Measurements from ENCODE around the gene FAM98B. TPM values are rescaled to one million over a fixed set of nuclear protein-coding genes. Genes with fewer than 3 reads are reported as not detected.

The FAM98B gene
- total and polyA plus RNA-seq, 2 donors, result 6.3 to 15.4 TPM

GRCh38 chr15:38454696-38455090, 766 bp downstream of the FAM98B start:
- under 1% methylated on average over 12 of the region's 12 CpGs for WGBS
- Histone ChIP-seq H3K4me1 (ENCODE audit: control insufficient read depth in 2 of 2, insufficient read depth in 2 of 2, low read length in 2 of 2) (peaks cover 6 to 7% of the 10 kb centered on the region in 2 donors), H3K27me3 (ENCODE audit: control insufficient read depth in 2 of 2, insufficient read depth in 1 of 2, low read length in 1 of 2) (no peaks in the 10 kb centered on the region), H3K27ac (ENCODE audit: low read depth in 1 of 2, low read length in 1 of 2) (peak overlapping the region; percentile 80 to 87), H3K9me3 (ENCODE audit: control insufficient read depth in 2 of 2, insufficient read depth in 1 of 2, low read length in 1 of 2) (no peaks in the 10 kb centered on the region), H3K36me3 (ENCODE audit: control insufficient read depth in 2 of 2, insufficient read depth in 2 of 2, low read length in 1 of 2) (peaks cover 3 to 8% of the 10 kb centered on the region in 2 donors), H3K4me3 (ENCODE audit: low read length in 2 of 2) (peak overlapping the region; percentile 93 to 98)
- DNase-seq (ENCODE audit: low read depth in 6 of 9, low spot score in 9 of 9), result peak in 1 of 9 donors; percentile 19

- peak overlapping the region in 1 of 2 donors; percentile 18 for H3K27ac ChIP-seq (ENCODE audit: low read depth in 1 of 2, low read length in 1 of 2)
- 15% methylated on average over 4 of the region's 4 CpGs for WGBS
- H3K27me3 ChIP-seq (ENCODE audit: control insufficient read depth in 2 of 2, insufficient read depth in 1 of 2, low read length in 1 of 2), result no peaks in the 10 kb centered on the region
- H3K4me1 ChIP-seq (ENCODE audit: control insufficient read depth in 2 of 2, insufficient read depth in 2 of 2, low read length in 2 of 2), result peaks cover 6 to 7% of the 10 kb centered on the region in 2 donors
- H3K4me3 ChIP-seq (ENCODE audit: low read length in 2 of 2), result peak overlapping the region; percentile 93 to 98
- peaks cover 3 to 8% of the 10 kb centered on the region in 2 donors for H3K36me3 ChIP-seq (ENCODE audit: control insufficient read depth in 2 of 2, insufficient read depth in 2 of 2, low read length in 1 of 2)
- no peaks in the 10 kb centered on the region for H3K9me3 ChIP-seq (ENCODE audit: control insufficient read depth in 2 of 2, insufficient read depth in 1 of 2, low read length in 1 of 2)
- DNase-seq (ENCODE audit: low read depth in 6 of 9, low spot score in 9 of 9), result peak in 4 of 9 donors; percentile 3 to 20 (median 12)
Measured at GRCh38 chr15:38455092-38455491, 1.2 kb downstream of the FAM98B start.

- Histone ChIP-seq H3K27ac (ENCODE audit: low read depth in 1 of 2, low read length in 1 of 2) (no peak overlapping the region), H3K4me3 (ENCODE audit: low read length in 2 of 2) (no peak overlapping the region), H3K27me3 (ENCODE audit: control insufficient read depth in 2 of 2, insufficient read depth in 1 of 2, low read length in 1 of 2) (no peaks in the 10 kb centered on the region), H3K9me3 (ENCODE audit: control insufficient read depth in 2 of 2, insufficient read depth in 1 of 2, low read length in 1 of 2) (no peaks in the 10 kb centered on the region), H3K4me1 (ENCODE audit: control insufficient read depth in 2 of 2, insufficient read depth in 2 of 2, low read length in 2 of 2) (peaks cover 6 to 7% of the 10 kb centered on the region in 2 donors), H3K36me3 (ENCODE audit: control insufficient read depth in 2 of 2, insufficient read depth in 2 of 2, low read length in 1 of 2) (peaks cover 3 to 8% of the 10 kb centered on the region in 2 donors)
- whole genome bisulfite sequencing, result 98% methylated on average over 5 of the region's 5 CpGs
- DNase-seq (ENCODE audit: low read depth in 6 of 9, low spot score in 9 of 9), result no peak
Measured at GRCh38 chr15:38458646-38459045, 4.7 kb downstream of the FAM98B start.

- peaks cover 6 to 7% of the 10 kb centered on the region in 2 donors for H3K4me1 ChIP-seq (ENCODE audit: control insufficient read depth in 2 of 2, insufficient read depth in 2 of 2, low read length in 2 of 2)
- H3K27ac ChIP-seq (ENCODE audit: low read depth in 1 of 2, low read length in 1 of 2), result no peak overlapping the region
- WGBS, result 90% methylated on average over 6 of the region's 6 CpGs
- H3K4me3 ChIP-seq (ENCODE audit: low read length in 2 of 2), result no peak overlapping the region
- no peaks in the 10 kb centered on the region for H3K9me3 ChIP-seq (ENCODE audit: control insufficient read depth in 2 of 2, insufficient read depth in 1 of 2, low read length in 1 of 2)
- DNase-seq (ENCODE audit: low read depth in 6 of 9, low spot score in 9 of 9), result no peak
- H3K36me3 ChIP-seq (ENCODE audit: control insufficient read depth in 2 of 2, insufficient read depth in 2 of 2, low read length in 1 of 2), result peaks cover 3 to 8% of the 10 kb centered on the region in 2 donors
- H3K27me3 ChIP-seq (ENCODE audit: control insufficient read depth in 2 of 2, insufficient read depth in 1 of 2, low read length in 1 of 2), result no peaks in the 10 kb centered on the region
Measured at GRCh38 chr15:38459480-38459879, 5.6 kb downstream of the FAM98B start.

GRCh38 chr15:38460543-38460942, 6.6 kb downstream of the FAM98B start:
- no peak for DNase-seq (ENCODE audit: low read depth in 6 of 9, low spot score in 9 of 9)
- Histone ChIP-seq H3K4me1 (ENCODE audit: control insufficient read depth in 2 of 2, insufficient read depth in 2 of 2, low read length in 2 of 2) (no peaks in the 10 kb centered on the region), H3K27me3 (ENCODE audit: control insufficient read depth in 2 of 2, insufficient read depth in 1 of 2, low read length in 1 of 2) (no peaks in the 10 kb centered on the region), H3K36me3 (ENCODE audit: control insufficient read depth in 2 of 2, insufficient read depth in 2 of 2, low read length in 1 of 2) (peaks cover 3 to 8% of the 10 kb centered on the region in 2 donors), H3K4me3 (ENCODE audit: low read length in 2 of 2) (no peak overlapping the region), H3K27ac (ENCODE audit: low read depth in 1 of 2, low read length in 1 of 2) (no peak overlapping the region), H3K9me3 (ENCODE audit: control insufficient read depth in 2 of 2, insufficient read depth in 1 of 2, low read length in 1 of 2) (no peaks in the 10 kb centered on the region)
- 98% methylated on average over 3 of the region's 3 CpGs for WGBS

- Histone ChIP-seq H3K4me3 (ENCODE audit: low read length in 2 of 2) (no peak overlapping the region), H3K27me3 (ENCODE audit: control insufficient read depth in 2 of 2, insufficient read depth in 1 of 2, low read length in 1 of 2) (no peaks in the 10 kb centered on the region), H3K36me3 (ENCODE audit: control insufficient read depth in 2 of 2, insufficient read depth in 2 of 2, low read length in 1 of 2) (peaks cover 3 to 8% of the 10 kb centered on the region in 2 donors), H3K4me1 (ENCODE audit: control insufficient read depth in 2 of 2, insufficient read depth in 2 of 2, low read length in 2 of 2) (no peaks in the 10 kb centered on the region), H3K27ac (ENCODE audit: low read depth in 1 of 2, low read length in 1 of 2) (no peak overlapping the region), H3K9me3 (ENCODE audit: control insufficient read depth in 2 of 2, insufficient read depth in 1 of 2, low read length in 1 of 2) (no peaks in the 10 kb centered on the region)
- WGBS, result 98% methylated on average over 2 of the region's 2 CpGs
- DNase-seq (ENCODE audit: low read depth in 6 of 9, low spot score in 9 of 9), result no peak
Measured at GRCh38 chr15:38461066-38461833, 7.3 kb downstream of the FAM98B start.

GRCh38 chr15:38463893-38464292, 10.0 kb downstream of the FAM98B start:
- DNase-seq (ENCODE audit: low read depth in 6 of 9, low spot score in 9 of 9), result no peak
- H3K4me1 ChIP-seq (ENCODE audit: control insufficient read depth in 2 of 2, insufficient read depth in 2 of 2, low read length in 2 of 2), result no peaks in the 10 kb centered on the region
- no peaks in the 10 kb centered on the region for H3K27me3 ChIP-seq (ENCODE audit: control insufficient read depth in 2 of 2, insufficient read depth in 1 of 2, low read length in 1 of 2)
- no peaks in the 10 kb centered on the region for H3K36me3 ChIP-seq (ENCODE audit: control insufficient read depth in 2 of 2, insufficient read depth in 2 of 2, low read length in 1 of 2)
- WGBS, result 97% methylated on average over 3 of the region's 3 CpGs
- H3K9me3 ChIP-seq (ENCODE audit: control insufficient read depth in 2 of 2, insufficient read depth in 1 of 2, low read length in 1 of 2), result no peaks in the 10 kb centered on the region
- no peak overlapping the region for H3K4me3 ChIP-seq (ENCODE audit: low read length in 2 of 2)
- no peak overlapping the region for H3K27ac ChIP-seq (ENCODE audit: low read depth in 1 of 2, low read length in 1 of 2)

GRCh38 chr15:38464675-38465074, 10.7 kb downstream of the FAM98B start:
- no peaks in the 10 kb centered on the region for H3K27me3 ChIP-seq (ENCODE audit: control insufficient read depth in 2 of 2, insufficient read depth in 1 of 2, low read length in 1 of 2)
- no peaks in the 10 kb centered on the region for H3K9me3 ChIP-seq (ENCODE audit: control insufficient read depth in 2 of 2, insufficient read depth in 1 of 2, low read length in 1 of 2)
- H3K4me3 ChIP-seq (ENCODE audit: low read length in 2 of 2), result no peak overlapping the region
- H3K27ac ChIP-seq (ENCODE audit: low read depth in 1 of 2, low read length in 1 of 2), result no peak overlapping the region
- WGBS, result 72% methylated on average over 4 of the region's 4 CpGs
- DNase-seq (ENCODE audit: low read depth in 6 of 9, low spot score in 9 of 9), result no peak
- no peaks in the 10 kb centered on the region for H3K4me1 ChIP-seq (ENCODE audit: control insufficient read depth in 2 of 2, insufficient read depth in 2 of 2, low read length in 2 of 2)
- no peaks in the 10 kb centered on the region for H3K36me3 ChIP-seq (ENCODE audit: control insufficient read depth in 2 of 2, insufficient read depth in 2 of 2, low read length in 1 of 2)

- Histone ChIP-seq H3K27me3 (ENCODE audit: control insufficient read depth in 2 of 2, insufficient read depth in 1 of 2, low read length in 1 of 2) (no peaks in the 10 kb centered on the region), H3K36me3 (ENCODE audit: control insufficient read depth in 2 of 2, insufficient read depth in 2 of 2, low read length in 1 of 2) (peaks cover 7 to 17% of the 10 kb centered on the region in 2 donors), H3K9me3 (ENCODE audit: control insufficient read depth in 2 of 2, insufficient read depth in 1 of 2, low read length in 1 of 2) (no peaks in the 10 kb centered on the region), H3K27ac (ENCODE audit: low read depth in 1 of 2, low read length in 1 of 2) (no peak overlapping the region), H3K4me1 (ENCODE audit: control insufficient read depth in 2 of 2, insufficient read depth in 2 of 2, low read length in 2 of 2) (no peaks in the 10 kb centered on the region), H3K4me3 (ENCODE audit: low read length in 2 of 2) (no peak overlapping the region)
- DNase-seq (ENCODE audit: low read depth in 6 of 9, low spot score in 9 of 9), result no peak
- 98% methylated on average over 1 of the region's 1 CpG for WGBS
Measured at GRCh38 chr15:38470816-38471215, 16.9 kb downstream of the FAM98B start.

Measured in thymus (tissue), 11 donors.